ENCODE data around the gene LMAN2.
"Not testable (repeated sequence)": the region's sequence is repeated elsewhere in the genome, so short reads cannot be mapped to it uniquely, and the experiment has no call there.

Gene LMAN2

DNA sequence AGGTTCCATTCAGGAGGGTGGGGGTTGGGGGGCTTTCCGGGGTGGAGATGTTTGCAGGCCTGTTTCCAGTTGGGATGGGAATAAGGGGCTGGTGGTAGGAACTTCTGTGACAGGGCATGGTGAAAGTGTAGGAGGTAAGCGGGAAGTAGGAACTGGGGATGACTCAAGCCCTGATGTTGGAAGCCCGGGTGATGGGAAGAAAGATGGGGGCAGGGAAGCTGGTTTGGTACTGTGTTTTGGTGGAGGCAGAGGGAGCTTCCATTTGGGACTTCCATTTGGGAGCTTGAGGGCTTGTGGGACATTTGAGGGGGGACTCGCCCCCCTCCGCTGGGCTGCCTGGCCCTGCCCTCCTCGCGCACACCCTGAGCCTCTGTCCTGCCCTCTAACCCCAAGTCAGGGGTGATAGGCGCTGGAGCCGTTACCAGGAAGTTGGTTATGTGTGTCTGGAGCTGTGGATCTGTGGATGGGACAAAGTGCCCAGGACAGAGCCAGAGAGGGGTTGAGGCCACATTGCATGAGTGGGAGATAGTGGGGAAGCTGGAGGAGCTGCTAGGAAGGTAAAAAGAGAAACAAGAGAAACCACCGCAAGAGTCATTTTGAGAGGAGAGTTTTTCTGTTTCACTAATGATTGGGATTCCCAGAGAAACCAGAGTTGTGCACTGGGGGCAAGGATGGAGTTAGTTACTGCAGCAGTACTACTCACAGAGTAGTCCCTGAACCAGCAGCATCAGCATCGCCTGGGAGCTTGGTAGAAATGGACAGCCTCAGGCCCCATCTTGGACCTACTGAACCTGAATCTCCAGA lies 12.9 kb upstream of the LMAN2 start:
- DNase-seq (ENCODE audit: low spot score), result no peak

DNA sequence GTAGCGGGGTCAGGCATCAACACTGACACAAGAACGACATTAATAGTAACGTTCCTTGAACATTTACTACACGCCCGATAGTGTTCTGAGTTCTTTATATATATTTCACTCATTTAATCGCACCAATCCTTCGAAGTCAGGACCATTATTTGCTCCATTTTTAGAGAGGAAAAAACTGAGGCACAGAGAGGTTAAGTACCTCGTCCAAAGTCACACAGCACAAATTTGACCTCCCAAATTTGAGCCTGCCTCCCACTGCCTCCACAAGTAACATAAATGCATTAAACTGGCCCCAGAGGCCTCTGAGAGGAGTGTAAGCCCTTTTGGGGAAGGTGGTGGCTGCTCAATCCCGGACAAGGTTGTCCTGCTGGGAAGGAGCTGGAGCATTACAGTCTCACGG lies 12.1 kb upstream of the LMAN2 start:
- DNase-seq (ENCODE audit: low spot score), result no peak

DNA sequence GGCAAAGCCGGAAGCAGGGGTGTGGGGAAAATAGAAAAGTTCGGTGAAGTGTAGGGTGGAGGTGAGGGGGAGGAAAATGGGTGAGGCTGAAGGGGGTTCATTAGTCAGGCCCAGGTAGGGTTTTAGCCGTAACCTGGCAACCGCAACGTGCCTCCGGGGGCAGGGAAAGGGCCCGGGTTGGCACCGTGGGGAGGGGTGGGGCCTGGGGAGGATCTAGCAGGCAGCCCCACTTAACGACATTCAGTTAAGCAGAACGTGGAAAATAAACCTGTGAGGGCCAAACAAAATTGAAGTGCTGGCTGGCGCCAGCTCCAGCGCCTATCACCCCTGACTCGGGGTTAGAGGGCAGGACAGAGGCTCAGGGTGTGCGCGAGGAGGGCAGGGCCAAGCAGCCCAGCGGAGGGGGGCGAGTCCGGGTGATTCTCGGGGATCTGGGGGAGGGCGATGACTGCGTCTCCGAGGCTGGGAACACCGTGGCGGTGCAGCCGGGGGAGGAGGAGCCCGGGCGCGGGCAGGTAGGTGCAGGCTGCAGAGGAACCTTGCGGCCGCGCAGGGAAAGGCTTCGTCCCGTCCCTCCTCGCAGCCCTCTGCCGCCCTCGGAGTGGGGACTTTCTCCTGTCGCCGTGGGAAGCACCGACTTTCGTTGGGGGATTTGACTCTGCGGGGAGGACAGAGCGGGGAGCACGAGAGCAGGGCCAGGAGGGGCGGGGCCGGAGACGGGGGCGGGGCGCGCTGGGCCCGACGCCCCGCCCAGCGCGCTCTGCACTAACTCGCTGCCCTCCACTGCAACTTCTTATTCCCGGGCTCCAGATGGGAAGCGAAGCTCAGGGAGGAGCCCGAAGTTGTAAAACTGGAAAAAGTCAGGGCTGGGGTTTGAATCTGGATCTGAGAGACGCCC lies 11.4 kb upstream of the LMAN2 start:
- DNase-seq (ENCODE audit: low spot score), result peak; percentile 62

DNA sequence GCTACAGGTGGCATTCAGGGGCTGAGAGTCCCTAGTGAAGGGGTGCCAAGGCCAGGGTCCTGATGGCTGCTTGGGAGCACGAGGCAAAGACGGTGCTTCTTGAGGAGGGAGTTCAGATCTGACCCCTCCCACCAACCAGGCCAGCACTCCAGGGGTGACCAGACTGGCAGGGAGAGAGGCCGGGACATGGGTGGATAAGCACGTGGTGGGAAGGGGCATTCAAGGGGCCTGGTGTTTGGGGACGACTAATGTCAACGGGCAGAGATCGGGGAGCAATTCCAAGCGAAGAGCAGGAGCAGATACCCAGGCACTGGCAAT lies 10.8 kb upstream of the LMAN2 start:
- DNase-seq (ENCODE audit: low spot score), result no peak

DNA sequence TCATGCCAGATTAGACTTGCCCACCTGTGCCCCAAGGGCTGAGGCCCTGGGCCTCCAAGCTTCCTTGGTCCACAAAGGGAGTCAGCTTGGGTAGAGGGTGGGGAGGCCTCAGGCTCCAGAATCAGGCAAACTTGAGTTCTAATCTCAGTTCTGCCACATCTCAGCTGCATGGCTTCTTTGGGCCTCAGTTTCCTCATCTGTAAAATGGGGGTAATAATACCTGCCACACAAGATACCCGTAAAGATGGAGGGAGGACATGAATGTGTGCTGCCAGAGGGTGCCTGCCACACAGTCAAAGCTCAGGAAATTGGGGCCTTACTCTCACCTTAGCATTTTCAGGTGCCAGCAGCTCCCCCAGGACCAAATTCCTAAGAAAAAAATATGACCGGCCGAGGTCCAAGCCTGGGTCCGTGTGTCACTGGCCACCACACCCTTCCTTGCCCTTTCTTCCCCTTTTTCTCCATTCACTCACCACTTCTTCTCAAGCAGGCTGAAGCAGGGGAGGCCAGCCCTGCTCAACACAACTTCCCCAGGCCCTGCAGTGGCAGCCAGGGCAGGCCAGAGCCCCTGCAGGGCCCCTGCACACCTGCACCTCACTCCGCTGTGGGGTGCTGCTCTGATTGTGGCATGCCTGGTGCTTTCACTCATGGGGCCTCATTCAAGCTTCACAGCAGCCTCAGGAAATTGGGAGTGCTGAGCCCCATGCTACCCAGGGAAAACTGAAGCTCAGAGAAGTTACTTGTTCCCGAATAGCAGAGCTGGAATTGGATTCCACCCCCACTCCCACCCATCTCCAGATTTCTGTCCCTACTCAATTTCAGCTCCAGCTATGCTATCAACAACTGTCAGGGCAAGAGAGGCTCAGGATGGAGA lies 10.2 kb upstream of the LMAN2 start:
- no peak for DNase-seq (ENCODE audit: low spot score)

DNA sequence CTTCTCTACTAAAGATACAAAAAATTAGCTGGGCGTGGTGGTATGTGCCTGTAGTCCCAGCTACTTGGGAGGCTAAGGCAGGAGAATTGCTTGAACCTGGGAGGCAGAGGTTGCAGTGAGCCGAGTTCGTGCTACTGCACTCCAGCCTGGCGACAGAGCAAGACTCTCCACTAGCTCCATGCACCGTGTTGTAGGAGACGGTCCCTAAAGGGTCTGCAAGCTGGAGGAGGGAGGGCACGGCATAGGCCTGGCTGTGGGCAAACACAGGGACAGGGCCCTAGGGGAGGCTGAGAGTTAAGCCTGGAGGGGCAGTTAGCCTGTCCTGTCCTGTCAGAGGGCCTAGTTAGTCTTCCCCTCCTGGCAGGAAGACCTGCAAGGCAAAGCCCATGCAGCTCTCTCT lies 9.3 kb upstream of the LMAN2 start:
- not testable (repeated sequence) for DNase-seq (ENCODE audit: low spot score)

DNA sequence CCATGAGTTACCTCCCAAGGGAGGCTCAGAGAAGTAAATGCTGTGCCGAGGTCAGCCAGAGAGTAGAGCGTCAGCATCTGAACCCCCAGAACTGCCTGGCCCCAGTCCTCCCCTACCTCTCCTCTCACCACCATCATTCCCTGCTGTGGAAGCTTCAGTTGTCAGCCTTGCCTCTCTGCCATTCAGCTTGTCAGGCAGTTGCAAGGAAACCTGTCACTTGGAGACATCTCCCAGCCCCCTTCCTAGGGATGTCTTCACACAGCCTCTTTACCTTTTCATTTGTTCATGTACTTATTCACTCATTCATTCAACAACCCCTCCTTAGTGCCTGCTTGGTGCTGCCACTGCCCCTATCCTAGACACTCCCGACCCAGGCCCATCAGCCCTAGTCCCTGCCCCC lies 8.4 kb upstream of the LMAN2 start:
- no peak for DNase-seq (ENCODE audit: low spot score)

DNA sequence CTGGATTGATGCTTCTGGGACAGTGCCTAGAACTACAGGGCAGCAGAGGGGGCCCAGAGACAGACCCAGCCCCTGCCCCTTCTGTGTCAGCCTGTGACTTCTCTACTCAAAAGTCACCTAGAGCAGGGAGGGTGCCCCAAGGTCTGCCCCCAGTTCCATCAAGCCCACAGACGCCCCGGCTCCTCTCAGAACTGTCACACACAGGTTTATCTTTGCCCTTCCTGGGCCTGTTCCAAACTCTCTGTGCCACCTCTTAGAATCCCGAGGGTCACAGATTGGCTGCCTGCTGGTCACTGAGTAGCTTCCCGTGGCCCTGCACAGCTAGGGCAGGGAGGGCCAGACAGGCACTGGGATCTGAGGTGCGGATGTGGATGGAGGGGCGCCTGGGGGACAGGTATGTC lies 8.0 kb upstream of the LMAN2 start:
- DNase-seq (ENCODE audit: low spot score), result no peak

DNA sequence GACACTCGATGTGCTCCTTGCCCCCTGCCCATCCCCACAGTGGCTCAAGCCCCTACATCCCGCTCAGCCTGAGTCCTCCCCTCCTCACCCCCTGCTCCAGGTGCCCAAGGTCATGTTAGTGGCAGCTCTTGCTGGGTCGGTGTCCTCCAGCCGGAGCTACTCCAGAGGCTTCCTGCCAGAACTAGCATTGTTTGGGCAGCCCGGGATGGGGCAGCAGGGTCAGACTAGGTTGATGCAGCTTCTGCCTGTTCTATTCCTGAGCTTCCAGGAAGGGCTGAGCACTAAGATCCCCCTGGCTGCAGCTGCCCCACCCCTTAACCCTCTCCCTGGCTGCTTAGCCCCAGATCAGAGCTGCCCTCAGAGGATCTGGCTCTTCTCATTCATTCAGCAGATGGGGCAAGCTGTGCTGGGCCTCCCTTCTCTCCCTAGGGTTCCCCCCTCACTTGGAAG lies 6.9 kb upstream of the LMAN2 start:
- DNase-seq (ENCODE audit: low spot score), result no peak

DNA sequence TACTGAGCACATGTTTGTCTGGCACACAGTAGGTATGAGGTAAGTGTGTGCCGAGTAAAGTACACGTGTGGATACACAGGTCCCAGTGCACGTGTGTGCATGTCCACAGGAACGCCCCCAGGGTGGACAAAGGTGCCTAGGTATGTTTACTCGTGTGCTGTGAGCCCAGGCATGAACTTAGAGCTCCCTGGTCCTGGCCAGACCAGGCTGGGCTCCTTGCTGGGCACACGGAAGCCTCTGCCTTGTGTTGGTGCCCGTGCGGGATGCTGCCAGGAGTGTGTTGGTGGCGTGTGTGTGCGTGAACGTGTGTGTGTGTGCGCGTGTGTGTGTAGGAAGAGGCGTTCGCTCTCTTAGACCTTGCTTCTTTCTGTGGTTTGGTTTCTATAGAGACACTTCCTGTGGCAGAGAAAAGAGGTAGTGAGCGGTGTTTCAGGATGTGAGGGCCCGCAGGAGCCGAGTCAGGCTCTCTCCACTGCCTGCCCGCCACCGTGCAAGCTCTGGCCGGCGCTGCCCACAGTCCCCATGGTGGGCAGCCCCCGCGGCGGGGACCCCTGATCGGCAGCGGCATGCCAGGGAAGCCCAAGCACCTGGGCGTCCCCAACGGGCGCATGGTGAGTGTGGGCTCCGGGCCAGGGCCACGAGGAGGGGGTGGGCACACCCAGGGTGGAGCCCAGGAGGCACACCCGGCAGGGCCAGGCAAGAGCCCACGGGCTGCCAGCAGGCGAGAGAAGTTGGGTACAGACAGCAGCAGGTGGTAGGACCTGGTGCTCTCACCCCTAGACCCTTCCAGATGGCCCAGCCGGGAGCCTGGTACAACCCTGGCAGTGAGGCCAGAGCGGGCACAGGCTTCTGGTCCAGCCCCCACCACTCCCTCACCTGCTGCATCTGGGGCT lies 6.2 kb upstream of the LMAN2 start, which contains the start of gene RGS14:
RGS14 (plus strand) TSS at position 466 of the 893 bp plus-strand sequence; CDS start at position 567, 101 bp downstream.
- DNase-seq (ENCODE audit: low spot score), result peak; percentile 85

DNA sequence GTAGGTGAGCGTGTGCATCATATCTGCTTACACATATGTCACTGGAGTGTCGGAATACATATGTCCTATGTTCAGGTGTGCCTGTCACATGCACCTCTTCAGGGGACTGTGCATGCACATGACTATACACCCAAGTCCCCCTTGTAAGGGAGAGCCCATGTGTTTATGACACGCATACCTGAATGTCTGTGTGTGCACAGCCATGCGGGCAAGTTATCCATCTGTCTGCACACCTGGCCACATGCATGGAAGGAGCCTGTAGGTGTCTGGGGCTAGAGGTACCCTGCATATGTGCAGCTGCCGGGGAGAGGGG lies 5.6 kb upstream of the LMAN2 start:
- no peak for DNase-seq (ENCODE audit: low spot score)

DNA sequence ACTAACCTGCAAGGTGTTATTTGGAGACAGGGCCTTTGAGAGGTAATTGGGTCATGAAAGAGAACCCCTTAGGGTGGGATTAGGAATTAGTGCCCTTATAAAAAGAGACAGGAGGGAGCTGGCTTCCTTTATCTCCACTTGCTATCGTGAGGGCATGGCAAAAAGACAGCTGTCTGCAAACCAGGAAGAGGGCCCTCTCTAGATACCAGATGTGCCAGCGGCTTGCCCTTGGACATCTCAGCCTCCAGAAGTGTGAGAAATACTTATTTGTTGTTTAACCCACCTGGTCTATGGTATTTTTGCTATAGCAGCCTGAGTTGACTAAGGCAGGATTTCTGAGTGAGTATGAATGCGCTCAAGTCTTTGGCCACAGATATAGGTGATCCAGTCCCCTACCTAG lies 5.3 kb upstream of the LMAN2 start:
- DNase-seq (ENCODE audit: low spot score), result no peak

DNA sequence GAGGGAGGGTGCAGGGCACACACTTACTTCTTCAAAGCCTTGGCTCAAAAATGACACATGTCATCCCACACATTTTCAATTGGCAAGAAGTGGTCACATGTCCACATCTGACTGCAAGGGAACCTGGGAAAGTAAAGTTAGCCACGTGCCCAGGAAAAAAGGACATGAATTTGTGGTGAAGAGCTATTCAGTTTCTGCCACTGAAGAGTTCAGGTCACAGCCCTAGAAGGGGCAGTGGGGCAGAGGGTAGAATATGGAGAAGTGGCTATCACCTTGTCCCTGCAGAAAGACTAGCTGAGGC lies 4.3 kb upstream of the LMAN2 start:
- DNase-seq (ENCODE audit: low spot score), result no peak

DNA sequence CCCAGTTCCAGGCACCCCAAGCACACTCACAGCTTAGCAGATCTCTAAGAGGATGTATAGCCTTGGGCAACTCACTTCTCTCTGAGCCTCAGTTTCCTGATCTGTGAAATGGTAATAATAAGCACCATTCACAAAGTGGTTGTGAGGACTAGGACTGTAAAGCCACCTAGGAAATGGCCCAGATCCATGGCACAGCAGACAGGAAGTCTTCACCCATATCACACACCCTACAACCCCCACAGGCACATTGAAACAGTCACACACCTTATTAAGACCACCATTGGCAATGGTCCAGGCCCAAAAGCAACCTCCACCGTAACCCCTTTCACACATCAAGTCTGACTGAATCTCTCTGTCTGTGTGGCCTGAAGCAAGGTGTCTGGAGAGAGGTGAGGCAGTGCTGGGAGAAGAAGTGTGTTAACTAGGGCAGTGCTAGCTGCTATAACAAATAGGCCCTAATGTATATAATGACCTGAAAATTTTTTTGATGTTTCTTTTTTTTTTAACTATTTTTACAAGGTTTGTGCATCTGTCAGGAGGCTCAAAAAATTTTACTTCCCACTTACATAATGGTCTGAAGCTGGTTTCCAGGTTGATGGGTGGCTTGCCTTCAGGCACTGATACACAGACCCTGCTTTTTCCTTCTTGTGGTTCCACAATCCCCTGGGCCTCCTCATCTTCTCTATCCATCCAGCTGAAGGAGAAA lies 3.8 kb upstream of the LMAN2 start:
- no peak for DNase-seq (ENCODE audit: low spot score)

DNA sequence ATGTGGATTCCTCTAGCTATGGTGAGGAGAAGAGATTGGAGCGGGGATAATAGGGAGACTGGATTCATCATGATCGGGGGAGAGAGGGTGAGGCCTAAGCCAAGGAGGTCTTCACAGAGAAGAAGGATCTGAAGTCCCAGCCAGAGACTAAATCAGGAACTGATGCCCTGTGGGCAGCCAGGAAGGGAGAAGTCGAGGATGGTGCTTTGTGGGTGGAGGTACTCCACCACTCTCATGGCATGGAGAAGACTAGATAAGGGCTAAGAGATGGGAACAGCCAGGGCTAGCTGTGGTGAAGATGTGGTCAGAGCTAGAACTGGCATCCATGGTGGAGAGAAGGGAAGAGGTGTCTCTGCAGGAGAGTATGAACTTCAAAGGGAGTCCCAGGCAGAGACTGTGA lies 3.2 kb upstream of the LMAN2 start:
- DNase-seq (ENCODE audit: low spot score), result no peak

DNA sequence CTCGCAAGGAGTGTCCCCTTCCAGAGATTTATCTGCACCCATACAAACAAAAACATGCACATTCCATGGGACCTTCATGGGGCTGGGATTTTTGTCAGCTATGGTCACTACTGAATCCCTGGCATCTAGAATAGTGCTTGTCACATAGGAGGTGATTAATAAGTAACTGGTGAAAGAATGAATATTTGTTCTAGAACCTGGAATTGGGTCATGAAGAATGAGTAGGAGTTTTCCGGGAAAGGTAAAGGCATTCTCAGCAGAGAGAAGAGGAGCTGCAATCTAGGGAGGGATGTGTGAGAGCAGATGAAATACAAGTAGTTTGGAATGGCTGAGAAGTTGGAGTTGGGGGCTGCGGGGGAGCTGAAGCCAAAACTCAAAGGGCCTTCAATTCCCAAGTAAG lies 2.8 kb upstream of the LMAN2 start:
- DNase-seq (ENCODE audit: low spot score), result no peak

DNA sequence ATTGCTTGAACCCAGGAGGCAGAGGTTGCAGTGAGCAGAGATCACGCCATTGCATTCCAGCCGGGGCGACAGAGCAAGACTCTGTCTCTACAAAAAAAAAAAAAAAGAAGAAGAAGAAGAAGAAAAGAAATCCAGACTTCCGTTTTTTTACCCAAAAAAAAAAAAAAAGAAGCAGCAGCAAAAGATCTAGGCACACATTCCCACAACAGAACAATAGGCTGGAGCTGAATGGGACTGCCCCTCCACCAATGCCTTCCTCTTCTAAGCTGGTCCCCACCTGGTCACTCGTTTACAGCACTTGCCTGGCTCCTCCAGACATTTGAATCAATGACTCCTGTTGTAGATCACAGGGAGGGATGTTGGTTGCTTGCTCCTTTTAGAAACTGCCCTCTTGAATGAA lies 1.6 kb upstream of the LMAN2 start:
- no peak for DNase-seq (ENCODE audit: low spot score)

DNA sequence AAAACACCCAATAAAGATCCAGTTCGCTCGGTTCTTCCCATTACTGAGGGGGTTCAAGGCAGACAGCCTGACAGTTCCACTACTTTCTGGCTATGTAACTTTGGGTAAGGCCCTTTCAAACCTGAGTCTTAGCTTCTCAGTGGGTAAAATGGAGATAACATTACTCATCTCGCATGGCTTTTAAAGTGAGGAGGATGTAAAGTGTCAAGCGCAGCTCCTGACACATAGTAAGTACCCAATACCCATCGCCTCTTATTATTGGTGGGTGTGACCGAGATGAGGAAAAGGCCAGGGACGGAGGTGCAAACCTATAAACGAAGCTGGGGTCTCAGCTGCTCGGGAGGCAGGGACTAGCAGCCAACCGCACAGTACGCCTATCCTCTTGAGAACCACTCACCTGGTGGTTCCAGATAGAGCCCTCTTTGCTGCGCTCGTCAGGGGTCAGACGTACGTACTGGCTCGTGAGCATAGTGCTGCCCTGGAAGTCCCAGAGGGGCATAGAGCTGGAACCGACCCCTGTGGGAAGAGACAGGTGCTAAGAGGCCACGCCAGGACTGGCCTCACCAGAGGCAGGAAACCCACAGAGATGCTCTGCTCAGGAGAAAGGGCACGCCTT lies 584 bp downstream of the LMAN2 start:
- DNase-seq (ENCODE audit: low spot score), result no peak

DNA sequence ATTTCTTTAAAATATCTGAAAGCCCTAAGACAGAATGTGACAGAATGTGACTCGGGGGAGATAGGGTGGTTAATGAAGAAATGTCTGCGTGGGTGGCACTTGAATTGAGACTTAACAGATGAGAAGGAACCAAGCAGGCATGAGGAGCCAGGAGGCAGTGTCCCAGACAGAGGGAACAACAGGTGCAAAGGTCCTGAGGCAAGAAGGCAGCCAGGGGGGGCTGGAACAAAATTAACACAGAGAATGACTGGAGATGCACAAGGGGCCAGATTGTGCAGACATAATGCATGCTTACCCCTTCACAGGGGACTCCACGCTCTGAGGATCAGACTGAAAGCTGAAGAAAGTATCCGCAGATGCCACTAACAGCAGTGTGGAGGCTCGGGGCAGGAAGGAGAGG lies 1.7 kb downstream of the LMAN2 start:
- no peak for DNase-seq (ENCODE audit: low spot score)

DNA sequence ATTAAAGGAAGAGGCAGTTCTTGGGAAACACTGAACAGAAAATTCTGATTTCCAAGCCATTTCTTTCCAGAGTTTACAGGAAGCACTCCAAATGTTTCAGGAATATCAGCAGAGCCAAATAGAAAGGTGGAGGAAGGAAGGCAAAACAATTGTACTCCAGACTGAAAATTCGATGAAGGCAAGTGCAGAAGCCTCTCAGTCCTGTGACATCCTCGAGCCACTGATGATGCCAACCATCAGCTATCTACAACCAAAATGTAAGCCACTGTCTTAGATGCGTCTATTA lies 2.2 kb downstream of the LMAN2 start:
- no peak for DNase-seq (ENCODE audit: low spot score)

DNA sequence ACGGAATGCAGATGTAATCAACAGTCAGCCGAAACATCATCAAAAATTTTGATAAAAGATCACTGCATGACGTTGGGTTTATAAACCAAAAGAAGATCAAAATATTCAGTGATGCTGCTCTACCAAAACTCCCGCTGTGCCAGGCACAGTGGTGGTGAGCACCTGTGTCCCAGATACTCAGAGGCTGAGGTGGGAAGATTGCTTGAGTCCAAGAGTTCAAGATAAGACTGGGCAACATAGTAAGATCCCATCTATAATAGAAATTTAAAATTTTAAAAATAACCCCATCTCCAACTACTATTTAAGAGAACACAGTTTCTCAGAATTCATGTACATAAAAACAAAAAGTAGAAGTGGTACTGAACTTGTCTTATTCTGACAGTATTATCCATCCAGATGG lies 3.8 kb downstream of the LMAN2 start:
- no peak for DNase-seq (ENCODE audit: low spot score)

All from CD4-positive, alpha-beta T cell treated with Interleukin-6 at 100 ng/mL for 8 hours (primary cell).